Uterus (tissue), 2 donors: ENCODE measurements around the gene AMN.

Experiments used
- POLR2A ChIP-seq, 2 donors: fragments of 450-650 bp; IDR thresholded peaks; one replicate each; pipeline ENCODE4 v1.6.1; 2016; ENCODE audit warnings: antibody characterized with exemption in 2 of 2, mild to moderate bottlenecking in 1 of 2, moderate library complexity in 1 of 2
- TF ChIP-seq, protein P1 (sequence below), 4 experiments: fragments of 200-600 bp in 2 of 4; fragments of 450-650 bp in 2 of 4; sonication (generic) in 2 of 4; IDR thresholded peaks; one replicate each; pipeline ENCODE4 v1.5.1; 2016 to 2019; ENCODE audit warnings: antibody characterized with exemption in 4 of 4, mild to moderate bottlenecking in 2 of 4, moderate library complexity in 1 of 4

DNA sequence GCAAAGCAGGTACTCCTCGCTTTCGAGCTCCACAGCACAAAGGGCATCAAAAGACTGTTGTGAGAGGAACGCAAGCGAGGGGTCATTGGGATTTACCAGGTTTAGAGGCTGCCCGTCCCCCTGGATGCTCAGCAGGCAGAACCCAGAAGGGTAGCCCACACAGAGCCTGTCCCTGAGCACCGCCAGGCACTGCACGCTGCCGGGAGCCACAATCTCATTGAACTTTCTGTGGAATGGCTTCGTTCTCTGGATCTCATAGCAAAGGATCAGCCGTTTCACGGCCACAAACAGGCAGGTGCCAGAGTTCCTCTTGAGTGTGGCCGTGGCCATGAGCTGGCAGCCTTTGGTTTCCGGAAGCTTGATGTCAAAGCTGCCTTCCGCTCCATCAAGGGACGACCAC, 21.5 kb downstream of the AMN start:
- TF ChIP-seq, protein P1, sequence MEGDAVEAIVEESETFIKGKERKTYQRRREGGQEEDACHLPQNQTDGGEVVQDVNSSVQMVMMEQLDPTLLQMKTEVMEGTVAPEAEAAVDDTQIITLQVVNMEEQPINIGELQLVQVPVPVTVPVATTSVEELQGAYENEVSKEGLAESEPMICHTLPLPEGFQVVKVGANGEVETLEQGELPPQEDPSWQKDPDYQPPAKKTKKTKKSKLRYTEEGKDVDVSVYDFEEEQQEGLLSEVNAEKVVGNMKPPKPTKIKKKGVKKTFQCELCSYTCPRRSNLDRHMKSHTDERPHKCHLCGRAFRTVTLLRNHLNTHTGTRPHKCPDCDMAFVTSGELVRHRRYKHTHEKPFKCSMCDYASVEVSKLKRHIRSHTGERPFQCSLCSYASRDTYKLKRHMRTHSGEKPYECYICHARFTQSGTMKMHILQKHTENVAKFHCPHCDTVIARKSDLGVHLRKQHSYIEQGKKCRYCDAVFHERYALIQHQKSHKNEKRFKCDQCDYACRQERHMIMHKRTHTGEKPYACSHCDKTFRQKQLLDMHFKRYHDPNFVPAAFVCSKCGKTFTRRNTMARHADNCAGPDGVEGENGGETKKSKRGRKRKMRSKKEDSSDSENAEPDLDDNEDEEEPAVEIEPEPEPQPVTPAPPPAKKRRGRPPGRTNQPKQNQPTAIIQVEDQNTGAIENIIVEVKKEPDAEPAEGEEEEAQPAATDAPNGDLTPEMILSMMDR (IDR thresholded peaks at IDR 0.05) = no peak
- no peak for TF ChIP-seq POLR2A (IDR thresholded peaks at IDR 0.05)
